ENCODE data around the gene ST3GAL3.

- TF ChIP-seq CTCF (IDR thresholded peaks at IDR 0.05) (no peak), MAX (CRISPR knock-in tag; IDR thresholded peaks at IDR 0.05) (no peak), AFF4 (CRISPR knock-in tag; IDR thresholded peaks at IDR 0.05; ENCODE audit: borderline replicate concordance) (no peak), TEAD4 (CRISPR knock-in tag; IDR thresholded peaks at IDR 0.05) (no peak), ATF6 (CRISPR knock-in tag; IDR thresholded peaks at IDR 0.05) (no peak), CREB1 (CRISPR knock-in tag; IDR thresholded peaks at IDR 0.05) (no peak), ZMAT4 (CRISPR knock-in tag; IDR thresholded peaks at IDR 0.05) (no peak), PREB (CRISPR knock-in tag; IDR thresholded peaks at IDR 0.05; ENCODE audit: borderline replicate concordance) (no peak), E2F5 (CRISPR knock-in tag; IDR thresholded peaks at IDR 0.05) (no peak), E2F1 (CRISPR knock-in tag; IDR thresholded peaks at IDR 0.05) (no peak), GABPB1 (CRISPR knock-in tag; IDR thresholded peaks at IDR 0.05) (no peak), USF2 (CRISPR knock-in tag; IDR thresholded peaks at IDR 0.05) (no peak), MYBL2 (CRISPR knock-in tag; IDR thresholded peaks at IDR 0.05) (no peak)
Measured at GRCh38 chr1:43668956-43669355, 38.4 kb upstream of the ST3GAL3 start.

Data from WTC11 (cell line).